ENCODE measurements around the gene SEMA4G.

SEMA4G gene

DNA sequence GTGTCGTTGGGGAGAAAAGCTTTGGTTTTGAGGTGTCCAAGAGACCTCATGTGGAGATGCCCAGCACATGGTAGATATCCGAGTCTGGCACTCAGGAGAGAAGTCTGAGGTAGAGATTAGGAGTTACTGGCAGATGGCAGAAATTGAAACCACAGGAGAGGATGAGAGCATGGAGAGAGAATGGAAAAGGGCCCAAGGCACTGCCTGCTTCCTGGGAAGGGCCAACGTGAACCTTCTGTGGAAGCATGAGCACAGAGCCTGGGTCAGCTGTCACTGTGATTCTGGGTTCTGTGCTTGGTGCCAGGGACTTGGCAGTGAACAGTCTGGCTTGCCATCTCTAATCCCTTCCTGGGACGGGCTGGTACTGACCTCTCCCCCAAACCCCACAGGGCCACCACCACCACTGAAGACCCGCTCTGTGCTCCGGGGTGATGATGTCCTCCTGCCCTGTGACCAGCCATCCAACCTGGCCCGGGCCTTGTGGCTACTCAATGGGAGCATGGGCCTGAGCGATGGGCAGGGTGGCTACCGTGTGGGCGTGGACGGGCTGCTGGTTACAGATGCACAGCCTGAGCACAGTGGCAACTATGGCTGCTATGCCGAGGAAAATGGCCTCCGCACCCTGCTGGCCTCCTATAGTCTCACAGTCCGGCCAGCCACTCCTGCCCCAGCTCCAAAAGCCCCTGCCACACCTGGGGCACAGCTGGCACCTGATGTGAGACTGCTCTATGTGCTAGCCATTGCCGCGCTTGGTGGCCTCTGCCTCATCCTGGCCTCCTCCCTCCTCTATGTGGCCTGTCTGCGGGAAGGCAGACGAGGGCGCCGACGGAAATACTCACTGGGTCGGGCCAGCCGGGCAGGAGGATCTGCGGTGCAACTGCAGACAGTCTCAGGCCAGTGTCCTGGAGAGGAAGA is 13.9 kb downstream of the SEMA4G start:
- TF ChIP-seq Cebpa-rat (IDR thresholded peaks at IDR 0.05) = no peak
- Histone ChIP-seq H3K4me2 (no peak overlapping the region), H4K20me1 (peaks cover 0 to 22% (median 5%) of the 10 kb centered on the region in 11 experiments; a peak in 8 of 22 replicates), H3K4me1 (peaks cover 14 to 21% (median 20%) of the 10 kb centered on the region in 10 experiments), H3K36me3 (peaks cover 50 to 82% (median 68%) of the 10 kb centered on the region in 11 experiments), H3K27ac (no peak overlapping the region), H3K9me3 (replicated peaks in 1 of 11) (no peaks in the 10 kb centered on the region), H3K4me3 (no peak overlapping the region), H3K9ac (no peak overlapping the region; a peak in 1 of 22 replicates), H3K27me3 (no peaks in the 10 kb centered on the region)

DNA sequence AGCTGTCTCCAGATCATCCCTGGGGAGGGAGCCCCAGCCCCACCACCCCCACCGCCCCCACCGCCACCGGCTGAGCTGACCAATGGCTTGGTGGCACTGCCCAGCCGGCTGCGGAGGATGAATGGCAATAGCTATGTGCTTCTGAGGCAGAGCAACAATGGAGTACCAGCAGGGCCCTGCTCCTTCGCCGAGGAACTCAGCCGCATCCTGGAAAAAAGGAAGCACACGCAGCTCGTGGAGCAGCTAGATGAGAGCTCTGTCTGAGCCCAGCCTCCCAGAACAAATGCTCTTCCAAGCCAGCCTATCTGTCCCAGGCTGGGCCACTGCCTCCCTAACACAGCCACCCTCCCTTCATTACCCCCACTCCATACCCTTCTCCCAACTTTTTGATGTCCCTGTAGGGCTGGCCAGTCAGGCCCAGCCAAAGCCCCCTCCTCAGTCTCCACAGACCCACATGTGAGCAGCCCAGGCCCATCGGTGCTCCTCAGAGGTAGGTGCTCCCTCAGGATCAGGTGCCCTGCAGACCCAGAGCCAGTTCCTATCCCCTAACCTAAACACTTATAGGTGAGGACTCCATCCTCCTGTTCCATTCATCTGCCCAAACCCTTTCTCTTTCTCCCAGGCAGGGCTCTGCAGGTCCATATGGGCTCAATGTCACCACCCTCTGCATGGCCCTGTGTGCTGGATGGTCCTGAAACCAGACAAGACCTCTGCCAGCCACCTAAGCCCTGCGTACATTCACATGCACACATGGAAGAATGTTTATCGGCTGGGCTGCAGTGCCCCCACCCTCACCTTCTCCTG is 14.8 kb downstream of the SEMA4G start:
- Histone ChIP-seq H3K4me1 (peaks cover 23 to 30% (median 29%) of the 10 kb centered on the region in 10 experiments), H4K20me1 (peaks cover 0 to 31% (median 10%) of the 10 kb centered on the region in 11 experiments; a peak in 12 of 22 replicates), H3K4me3 (no peak overlapping the region), H3K27ac (no peak overlapping the region), H3K9me3 (replicated peaks in 1 of 11) (no peaks in the 10 kb centered on the region), H3K36me3 (peaks cover 50 to 82% (median 67%) of the 10 kb centered on the region in 11 experiments), H3K4me2 (no peak overlapping the region), H3K9ac (no peak overlapping the region), H3K27me3 (no peaks in the 10 kb centered on the region)
- no peak for TF ChIP-seq Cebpa-rat (IDR thresholded peaks at IDR 0.05)

DNA sequence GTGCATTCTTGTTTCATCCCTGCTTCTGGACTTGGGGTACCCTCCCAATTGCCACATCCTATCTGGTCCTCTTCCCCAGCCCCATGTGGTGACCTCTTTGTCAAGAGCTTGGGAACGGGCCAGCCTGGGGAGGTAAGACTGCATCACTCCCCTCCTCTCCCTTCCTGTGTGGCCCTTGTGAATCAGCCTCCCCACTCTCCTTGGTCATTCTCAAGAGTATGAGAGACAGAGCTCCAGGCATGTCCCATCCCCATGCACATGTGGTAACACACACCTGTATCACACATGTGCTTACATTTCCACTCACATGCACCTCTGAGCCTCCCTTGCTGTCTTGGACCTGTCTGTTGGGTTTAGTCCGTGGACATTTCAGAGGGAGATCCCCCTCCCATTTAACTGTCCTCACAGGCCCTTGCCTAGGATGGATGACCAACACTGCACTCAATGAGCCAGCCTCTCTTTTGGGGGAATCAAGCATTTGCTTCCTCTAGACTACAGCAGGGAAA is 15.4 kb downstream of the SEMA4G start:
- Histone ChIP-seq H3K9me3 (replicated peaks in 1 of 11) (no peaks in the 10 kb centered on the region), H3K4me1 (peaks cover 30 to 37% (median 35%) of the 10 kb centered on the region in 10 experiments), H3K27me3 (no peaks in the 10 kb centered on the region), H3K36me3 (peaks cover 52 to 82% (median 65%) of the 10 kb centered on the region in 11 experiments), H3K4me2 (no peak overlapping the region), H3K27ac (no peak overlapping the region), H4K20me1 (peaks cover 0 to 37% (median 16%) of the 10 kb centered on the region in 11 experiments; a peak in 13 of 22 replicates), H3K4me3 (no peak overlapping the region), H3K9ac (peak overlapping the region in 2 of 11 experiments; percentile 14 to 31; a peak in 2 of 22 replicates)
- no peak for TF ChIP-seq Cebpa-rat (IDR thresholded peaks at IDR 0.05)

DNA sequence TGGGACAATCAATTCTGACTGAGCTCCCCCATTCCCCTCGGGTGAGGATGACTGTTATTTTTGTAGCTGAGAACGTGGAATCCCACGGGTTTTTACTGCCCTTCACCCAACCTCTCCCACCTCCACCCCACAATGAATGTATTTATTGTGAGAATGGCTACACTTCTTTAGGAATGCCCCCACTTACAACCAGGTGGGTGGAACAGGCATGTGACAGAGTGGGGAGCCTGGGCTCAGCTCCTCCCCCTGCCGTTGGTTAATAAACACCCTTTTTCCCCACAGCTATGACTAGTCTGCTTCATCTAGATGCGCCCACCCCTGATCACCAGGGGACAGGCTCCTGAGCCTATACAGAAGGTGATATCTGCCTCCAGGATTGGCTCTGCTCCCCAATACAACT is 16.0 kb downstream of the SEMA4G start:
- no peak for TF ChIP-seq Cebpa-rat (IDR thresholded peaks at IDR 0.05)
- H3K36me3 ChIP-seq = peaks cover 52 to 82% (median 65%) of the 10 kb centered on the region in 11 experiments
- H3K9ac ChIP-seq = peak overlapping the region in 4 of 11 experiments; percentile 4 to 31 (median 14); a peak in 3 of 22 replicates

DNA sequence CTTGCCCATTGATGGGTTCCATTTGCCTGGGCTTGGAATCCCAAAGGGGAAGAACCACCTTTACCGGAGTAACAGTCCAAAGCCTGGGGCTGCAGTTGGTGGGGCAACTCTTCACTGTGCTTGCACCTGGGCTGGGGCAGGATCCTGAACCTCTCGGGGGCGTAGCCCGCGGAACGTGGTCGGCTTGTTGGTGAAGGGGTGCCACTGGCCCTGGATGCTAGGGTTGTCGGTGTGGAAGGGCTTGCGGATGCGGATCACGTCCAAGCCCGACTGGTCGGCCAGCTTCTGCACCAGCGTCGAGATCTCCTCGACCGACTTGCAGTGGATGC is 17.3 kb downstream of the SEMA4G start:
- peak overlapping the region; percentile 38 to 88 (median 77); a peak in 18 of 22 replicates for H3K27ac ChIP-seq
- H3K4me2 ChIP-seq = peak overlapping the region; percentile 96 to 100 (median 98)
- H3K4me1 ChIP-seq = peaks cover 39 to 50% (median 45%) of the 10 kb centered on the region in 10 experiments
- H3K4me3 ChIP-seq = peak overlapping the region; percentile 76 to 95 (median 86)
- H3K9ac ChIP-seq = peak overlapping the region; percentile 78 to 88 (median 84)
- H3K27me3 ChIP-seq = no peaks in the 10 kb centered on the region
- no peaks in the 10 kb centered on the region for H3K9me3 ChIP-seq (replicated peaks in 1 of 11)
- H3K36me3 ChIP-seq = peaks cover 52 to 82% (median 65%) of the 10 kb centered on the region in 11 experiments
- no peak for TF ChIP-seq Cebpa-rat (IDR thresholded peaks at IDR 0.05)
- H4K20me1 ChIP-seq = peaks cover 0 to 56% (median 34%) of the 10 kb centered on the region in 11 experiments; a peak in 16 of 22 replicates

More for the DNA sequence above, 16.0 kb downstream of the SEMA4G start:
- Histone ChIP-seq H3K4me2 (peak overlapping the region in 3 of 11 experiments; percentile 96 to 98 (median 98); a peak in 1 of 22 replicates), H3K4me3 (no peak overlapping the region), H3K27ac (no peak overlapping the region), H3K4me1 (peaks cover 36 to 43% (median 41%) of the 10 kb centered on the region in 10 experiments), H3K9me3 (replicated peaks in 1 of 11) (no peaks in the 10 kb centered on the region), H4K20me1 (peaks cover 0 to 43% (median 22%) of the 10 kb centered on the region in 11 experiments; a peak in 14 of 22 replicates), H3K27me3 (no peaks in the 10 kb centered on the region)

DNA sequence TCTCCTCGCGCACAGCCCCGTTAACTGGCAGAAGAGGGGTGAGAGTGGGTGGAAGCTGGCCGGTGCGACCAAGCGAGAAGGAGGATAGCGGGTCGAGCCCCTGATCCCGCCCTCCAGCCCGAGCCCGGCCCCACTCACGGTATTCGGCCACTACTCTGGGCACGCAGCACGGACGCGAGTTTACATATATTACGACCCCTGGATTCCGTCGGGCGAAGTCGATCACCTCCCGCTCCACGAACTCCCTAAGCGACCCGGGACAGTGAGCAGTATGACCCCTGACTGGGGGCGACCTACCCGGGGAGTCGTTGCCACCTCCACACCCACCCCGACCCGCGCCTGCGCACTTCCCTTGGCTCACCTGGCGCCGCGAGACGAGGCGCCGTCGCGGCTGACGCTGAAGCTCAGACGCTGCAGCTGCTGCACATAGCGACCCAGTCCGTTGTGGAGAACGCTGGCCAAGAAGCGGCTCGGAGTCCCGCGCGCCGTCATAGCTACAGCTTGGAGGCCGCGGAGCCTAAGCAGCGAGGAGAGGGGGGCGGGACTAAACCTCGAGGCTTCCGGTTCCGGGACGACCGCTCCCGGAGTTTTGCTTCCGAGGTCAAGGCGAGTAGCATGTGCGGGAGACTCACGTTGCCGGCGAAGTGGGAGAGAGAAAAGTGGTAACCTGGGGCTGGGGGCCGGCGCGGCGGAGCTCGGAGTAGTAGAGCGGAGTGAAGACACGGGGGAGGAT is 17.8 kb downstream of the SEMA4G start, which contains the start of the genes MRPL43 and TWNK:
Gene MRPL43 (minus strand): TSS at position 546 of the 733 bp plus-strand sequence. CDS start 54 bp downstream, at position 492.
Gene TWNK (plus strand): TSS at position 592 of the 733 bp plus-strand sequence. CDS start 668 bp downstream, outside the sequence.
- peaks cover 39 to 50% (median 45%) of the 10 kb centered on the region in 10 experiments for H3K4me1 ChIP-seq
- no peaks in the 10 kb centered on the region for H3K9me3 ChIP-seq (replicated peaks in 1 of 11)
- H3K27me3 ChIP-seq = no peaks in the 10 kb centered on the region
- H4K20me1 ChIP-seq = peaks cover 0 to 60% (median 34%) of the 10 kb centered on the region in 11 experiments; a peak in 16 of 22 replicates
- TF ChIP-seq Cebpa-rat (IDR thresholded peaks at IDR 0.05) = no peak
- H3K9ac ChIP-seq = peak within 1 kb of the TSS; percentile 78 to 88 (median 84)
- peak within 1 kb of the TSS; percentile 76 to 95 (median 86) for H3K4me3 ChIP-seq
- peaks cover 54 to 82% (median 68%) of the 10 kb centered on the region in 11 experiments for H3K36me3 ChIP-seq
- H3K27ac ChIP-seq = peak within 1 kb of the TSS; percentile 38 to 88 (median 77); a peak in 21 of 22 replicates
- peak within 1 kb of the TSS; percentile 96 to 100 (median 98) for H3K4me2 ChIP-seq

DNA sequence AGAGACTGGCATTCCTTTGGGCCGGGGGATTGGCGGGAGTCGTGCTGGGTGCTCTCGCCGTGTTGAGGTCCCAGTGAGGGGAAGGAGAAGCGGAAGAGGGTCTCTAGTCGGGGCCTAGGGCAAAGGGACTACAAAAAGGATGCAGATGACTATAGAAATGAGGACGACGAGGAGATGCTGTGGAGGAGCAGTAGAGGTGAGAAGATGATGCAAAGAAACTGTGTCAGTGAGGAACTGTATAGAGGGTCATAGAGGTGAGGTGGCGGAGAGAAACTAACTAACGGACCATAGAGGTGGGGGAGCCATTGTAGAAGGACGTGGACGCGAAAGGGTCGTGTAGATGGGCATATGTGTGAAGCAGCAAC is 18.4 kb downstream of the SEMA4G start:
- Histone ChIP-seq H3K4me1 (peaks cover 39 to 50% (median 45%) of the 10 kb centered on the region in 10 experiments), H4K20me1 (peaks cover 0 to 65% (median 35%) of the 10 kb centered on the region in 11 experiments; a peak in 16 of 22 replicates), H3K36me3 (peaks cover 54 to 82% (median 67%) of the 10 kb centered on the region in 11 experiments), H3K4me2 (peak overlapping the region; percentile 96 to 100 (median 98)), H3K27ac (peak overlapping the region; percentile 38 to 88 (median 77); a peak in 21 of 22 replicates), H3K9me3 (replicated peaks in 1 of 11) (no peaks in the 10 kb centered on the region), H3K9ac (peak overlapping the region; percentile 78 to 88 (median 84)), H3K4me3 (peak overlapping the region; percentile 76 to 95 (median 86)), H3K27me3 (no peaks in the 10 kb centered on the region)
- no peak for TF ChIP-seq Cebpa-rat (IDR thresholded peaks at IDR 0.05)
